Measurements from ENCODE around the gene HSPB9. TPM values are rescaled to one million over a fixed set of nuclear protein-coding genes. Genes with fewer than 3 reads are reported as not detected.

The HSPB9 gene
- total RNA-seq, 2 experiments from 2014 or later, result 0.13 TPM; not detected in 1

GRCh38 chr17:42160531-42160910, 37.9 kb downstream of the HSPB9 start:
- CTCF ChIA-PET, result no interaction called here
- POLR2A ChIA-PET, result no interaction called here

DNA sequence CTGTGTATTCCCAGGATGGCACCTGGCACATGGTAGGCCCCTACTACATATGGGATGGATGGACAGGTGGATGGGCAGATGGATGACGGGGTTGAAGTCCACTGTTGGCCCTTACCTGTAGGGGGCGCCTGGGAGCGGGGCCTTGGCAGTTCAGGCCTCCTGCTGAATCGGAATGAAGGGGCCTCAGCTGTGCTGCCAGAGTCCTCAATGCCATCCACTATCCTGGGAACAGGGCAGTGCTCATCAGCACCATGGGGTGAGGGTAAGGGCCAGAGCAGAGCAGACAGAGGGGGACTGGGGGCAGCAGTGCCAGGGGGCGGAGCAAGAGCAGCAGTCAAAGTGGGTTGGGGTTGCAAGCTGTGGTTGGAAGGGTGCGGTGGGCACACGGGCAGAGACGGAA, 40.5 kb downstream of the HSPB9 start:
- CTCF ChIA-PET, result interaction anchor here (0.9 to 1.9 kb wide), 4 partner anchors 18 to 59 kb away, joined by 3 to 4 read pairs (median 4); partner anchors contain the start of gene KCNH4
- POLR2A ChIA-PET, result no interaction called here

DNA sequence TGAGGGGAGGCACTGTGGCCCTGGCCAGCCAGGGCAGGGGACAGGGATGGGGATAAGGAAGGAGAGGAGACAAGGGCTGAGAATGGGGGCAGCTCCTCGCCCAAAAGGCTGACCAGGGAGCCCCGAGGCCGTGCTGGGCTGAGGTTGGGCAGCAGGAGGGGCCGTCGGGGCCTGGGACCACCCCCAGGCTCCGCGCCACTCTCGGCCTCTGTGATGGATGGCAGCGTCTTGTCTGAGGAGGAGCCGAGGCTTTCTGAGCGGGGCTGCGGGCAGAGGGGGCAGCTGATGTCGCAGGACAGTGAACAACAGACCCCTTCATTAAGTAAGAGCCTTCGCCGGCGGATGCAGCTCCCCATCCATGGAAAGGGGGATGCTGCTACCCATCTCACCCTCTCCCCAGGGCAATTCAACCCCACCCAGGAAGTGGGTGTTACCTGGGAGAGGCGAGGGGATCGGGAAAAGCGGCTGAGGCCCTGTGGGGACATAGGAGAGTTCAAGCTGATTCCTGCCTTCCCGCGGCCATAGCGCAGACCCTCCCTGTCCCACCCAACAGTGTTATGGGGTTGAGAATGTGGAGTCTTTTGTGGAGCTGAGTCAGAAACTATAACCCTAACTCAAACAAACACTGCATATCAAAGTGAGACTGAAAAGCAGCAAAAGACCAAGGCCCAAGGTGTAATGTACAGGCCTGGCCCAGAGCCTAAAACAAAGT, 41.2 kb downstream of the HSPB9 start:
- CTCF ChIA-PET, result interaction anchor here (0.8 to 1.9 kb wide), 5 partner anchors 15 to 58 kb away, joined by 3 to 4 read pairs (median 3); partner anchors contain the start of gene KCNH4
- POLR2A ChIA-PET, result no interaction called here

DNA sequence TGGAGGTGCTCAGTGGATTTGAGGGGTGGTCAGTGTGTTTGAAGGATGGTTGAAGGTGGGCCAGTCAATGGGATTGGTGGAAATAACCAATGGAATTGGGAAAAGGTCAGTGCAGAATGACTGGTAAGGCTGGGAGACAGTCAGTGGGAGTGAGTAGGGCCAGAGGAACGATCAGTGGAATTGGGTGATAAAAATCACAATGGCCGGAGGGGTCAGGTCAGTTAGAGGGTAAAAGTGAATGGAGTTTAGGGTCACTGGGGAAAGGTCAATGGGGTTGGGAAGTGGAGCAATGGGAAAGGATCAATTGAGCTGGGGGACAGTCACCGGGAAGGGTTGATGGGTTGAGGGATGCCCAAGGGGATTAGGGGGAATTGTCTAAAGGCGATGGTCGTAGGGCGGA, 43.1 kb downstream of the HSPB9 start:
- POLR2A ChIA-PET, result no interaction called here
- CTCF ChIA-PET, result no interaction called here

- POLR2A ChIA-PET, result no interaction called here
Measured at GRCh38 chr17:42166196-42166763, 43.7 kb downstream of the HSPB9 start.

DNA sequence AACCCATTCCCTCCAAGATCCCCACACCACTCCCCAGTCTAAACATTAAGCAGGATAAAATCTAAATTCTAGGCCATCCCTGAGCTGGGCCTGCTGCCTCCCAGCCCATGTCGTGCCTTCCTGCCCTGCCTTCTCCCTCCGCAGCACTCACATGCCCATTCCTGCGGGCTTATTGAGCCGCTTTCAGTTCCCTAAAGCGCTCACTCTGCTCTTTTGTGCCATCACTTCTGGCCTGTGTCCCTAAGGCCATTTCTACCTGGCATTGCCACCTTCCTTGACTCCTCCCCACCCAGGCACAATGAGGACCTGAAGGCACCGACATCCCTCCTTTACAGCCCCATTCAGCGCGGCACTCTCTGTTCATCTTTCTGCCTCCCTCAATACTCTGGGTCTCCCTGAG, 45.2 kb downstream of the HSPB9 start:
- POLR2A ChIA-PET, result no interaction called here
- CTCF ChIA-PET, result no interaction called here

More at GRCh38 chr17:42166196-42166763, 43.7 kb downstream of the HSPB9 start:
- CTCF ChIA-PET, result no interaction called here

DNA sequence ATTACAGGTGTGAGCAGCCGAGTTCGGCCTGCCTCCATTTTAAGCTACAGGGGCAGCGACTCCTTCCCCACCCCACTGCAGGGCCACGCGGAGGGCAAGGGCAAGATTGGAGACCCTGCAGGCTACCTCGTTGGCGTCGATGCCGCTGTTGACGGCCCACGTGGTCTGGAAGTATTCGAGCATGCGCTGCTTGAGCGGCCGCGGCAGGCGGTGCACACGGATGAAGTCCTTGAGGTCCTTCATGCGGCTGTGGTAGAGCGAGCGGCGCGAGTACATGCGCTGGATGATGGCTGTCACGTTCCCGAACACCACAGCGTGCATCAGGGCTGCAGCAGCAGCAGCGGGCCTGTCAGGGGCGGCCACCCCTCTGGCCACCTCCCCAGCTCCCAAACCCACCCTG, 46.7 kb downstream of the HSPB9 start:
- ChIA-PET CTCF (no interaction called here), POLR2A (no interaction called here)

DNA sequence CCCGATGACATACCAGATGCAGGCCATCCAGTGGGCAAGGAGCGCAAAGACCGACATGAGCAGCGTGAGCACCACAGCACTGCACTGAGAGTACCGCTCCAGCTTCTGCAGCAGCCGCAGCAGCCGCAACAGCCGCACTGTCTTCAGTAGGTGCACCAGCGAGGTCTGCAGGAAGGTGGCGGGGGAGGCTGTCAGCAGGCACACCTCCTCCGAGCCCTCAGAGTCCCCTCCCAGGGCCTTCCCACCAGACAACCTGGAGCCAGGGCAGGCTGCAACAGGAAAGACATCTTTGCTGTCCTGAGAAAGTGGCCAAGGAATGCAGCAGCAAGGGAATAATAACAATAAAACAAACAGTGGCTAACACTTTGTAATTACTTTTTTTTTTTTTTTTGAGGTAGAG, 49.2 kb downstream of the HSPB9 start:
- ChIA-PET CTCF (interaction anchor here (0.6 kb wide), 1 partner anchor 207 kb away, joined by 3 read pairs; no protein-coding TSS in a partner anchor), POLR2A (no interaction called here)

Other genes with a start within 250 kb of the HSPB9 start
- gene ACLY, start 203.9 kb upstream of the HSPB9 start, total RNA-seq, result 100 to 1,000 TPM; 204 to 215 TPM
- under 1 TPM; 0.27 to 0.38 TPM for gene ODAD4, start 192.2 kb upstream of the HSPB9 start, total RNA-seq
- 10 to 100 TPM; 66.8 to 67.6 TPM for gene CNP, start 156.0 kb upstream of the HSPB9 start, total RNA-seq
- 100 to 1,000 TPM in 1 of 2 experiments, 10 to 100 TPM in 1; 99.1 to 108 TPM for gene DNAJC7, start 105.4 kb upstream of the HSPB9 start, total RNA-seq
- 10 to 100 TPM; 27.1 to 29.6 TPM for gene NKIRAS2, start 102.7 kb upstream of the HSPB9 start, total RNA-seq
- under 1 TPM; 0.04 to 0.08 TPM for gene C17orf113, start 72.2 kb upstream of the HSPB9 start, total RNA-seq
- under 1 TPM in 1 of 2 experiments, not detected in 1; 0.10 TPM for gene ZNF385C, start 24.3 kb upstream of the HSPB9 start, total RNA-seq
- gene DHX58, start 10.1 kb upstream of the HSPB9 start, total RNA-seq, result 1 to 10 TPM; 7.0 to 7.6 TPM
- gene KAT2A, start 1.4 kb upstream of the HSPB9 start, total RNA-seq, result 10 to 100 TPM; 52.6 to 54.2 TPM
- 10 to 100 TPM; 56.4 to 58.9 TPM for gene RAB5C, start 32.2 kb downstream of the HSPB9 start, total RNA-seq
- 1 to 10 TPM; 1.2 to 1.3 TPM for gene KCNH4, start 58.3 kb downstream of the HSPB9 start, total RNA-seq
- gene HCRT, start 62.6 kb downstream of the HSPB9 start, total RNA-seq, result not detected
- 10 to 100 TPM; 19.2 to 20.0 TPM for gene GHDC, start 71.7 kb downstream of the HSPB9 start, total RNA-seq
- gene STAT5B, start 153.6 kb downstream of the HSPB9 start, total RNA-seq, result 100 to 1,000 TPM; 102 to 111 TPM
- 100 to 1,000 TPM; 197 TPM for gene STAT5A, start 165.7 kb downstream of the HSPB9 start, total RNA-seq